NCI-H128 (cell line): ENCODE results near the gene KDM1A.
"Not testable (repeated sequence)": the region's sequence is repeated elsewhere in the genome, so short reads cannot be mapped to it uniquely, and the experiment has no call there.

Source experiments
- DNase-seq: peaks from one replicate; lab custom pipeline; 2025; ENCODE audit not compliant: unreplicated experiment; lab: John Stamatoyannopoulos, UW

The KDM1A gene

GRCh38 chr1:23019094-23019862, at the start of gene KDM1A:
Gene KDM1A (plus strand): TSS chr1:23019468. CDS start chr1:23019597, 129 bp downstream.
- DNase-seq, result peak; percentile 98

- no peak for DNase-seq
These were observed 49.2 kb upstream of the KDM1A start for GRCh38 chr1:22970096-22970495.

GRCh38 chr1:22971161-22971560, 48.1 kb upstream of the KDM1A start:
- DNase-seq, result no peak

GRCh38 chr1:22971611-22972405, 47.5 kb upstream of the KDM1A start:
- DNase-seq, result no peak

DNA sequence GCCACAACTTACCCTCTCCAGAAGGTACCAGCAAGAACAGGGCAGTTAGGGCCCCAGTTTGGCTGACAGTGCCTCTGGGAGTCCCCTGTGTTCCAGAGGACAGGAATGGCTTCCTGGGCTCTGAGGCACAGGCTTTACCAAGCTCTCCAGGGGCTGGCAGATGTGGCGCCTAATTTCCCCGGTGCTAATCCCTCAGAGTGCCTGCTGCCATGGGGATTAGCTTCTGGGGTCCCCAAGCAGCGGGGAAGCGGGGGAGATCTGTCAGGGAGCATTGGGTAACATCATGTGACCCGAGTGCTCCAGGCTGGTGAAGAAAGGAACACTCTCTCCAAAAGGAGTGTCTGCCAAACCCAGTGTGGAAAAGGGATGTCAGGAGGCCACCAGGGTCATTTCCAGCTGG, 46.5 kb upstream of the KDM1A start, which contains the start of gene LACTBL1:
TSS of gene LACTBL1 (minus strand) at position 107 of the 400 bp plus-strand sequence. CDS start 550 bp downstream, outside the sequence.
- DNase-seq, result no peak

DNA sequence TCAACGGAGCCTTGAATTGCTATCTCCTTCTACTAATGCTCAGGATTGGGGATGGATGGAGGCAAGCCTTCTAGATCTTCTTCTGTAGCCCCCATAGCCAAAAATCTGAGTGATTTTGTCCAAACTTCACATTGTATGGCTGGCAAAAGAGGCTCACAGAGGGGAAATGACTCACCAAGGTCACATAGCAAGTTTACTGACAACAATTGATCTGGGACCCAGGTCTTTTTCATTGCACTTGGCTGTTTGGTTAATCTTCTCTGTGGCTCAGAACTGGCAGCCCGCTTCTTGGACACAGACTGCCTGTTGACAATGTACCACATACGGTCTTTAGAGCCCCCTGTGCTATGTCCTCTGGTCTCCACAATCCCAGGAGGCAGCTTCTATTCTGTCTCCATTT, 43.6 kb upstream of the KDM1A start:
- DNase-seq, result no peak

- no peak for DNase-seq
These were observed 43.2 kb upstream of the KDM1A start for GRCh38 chr1:22976127-22976460.

DNA sequence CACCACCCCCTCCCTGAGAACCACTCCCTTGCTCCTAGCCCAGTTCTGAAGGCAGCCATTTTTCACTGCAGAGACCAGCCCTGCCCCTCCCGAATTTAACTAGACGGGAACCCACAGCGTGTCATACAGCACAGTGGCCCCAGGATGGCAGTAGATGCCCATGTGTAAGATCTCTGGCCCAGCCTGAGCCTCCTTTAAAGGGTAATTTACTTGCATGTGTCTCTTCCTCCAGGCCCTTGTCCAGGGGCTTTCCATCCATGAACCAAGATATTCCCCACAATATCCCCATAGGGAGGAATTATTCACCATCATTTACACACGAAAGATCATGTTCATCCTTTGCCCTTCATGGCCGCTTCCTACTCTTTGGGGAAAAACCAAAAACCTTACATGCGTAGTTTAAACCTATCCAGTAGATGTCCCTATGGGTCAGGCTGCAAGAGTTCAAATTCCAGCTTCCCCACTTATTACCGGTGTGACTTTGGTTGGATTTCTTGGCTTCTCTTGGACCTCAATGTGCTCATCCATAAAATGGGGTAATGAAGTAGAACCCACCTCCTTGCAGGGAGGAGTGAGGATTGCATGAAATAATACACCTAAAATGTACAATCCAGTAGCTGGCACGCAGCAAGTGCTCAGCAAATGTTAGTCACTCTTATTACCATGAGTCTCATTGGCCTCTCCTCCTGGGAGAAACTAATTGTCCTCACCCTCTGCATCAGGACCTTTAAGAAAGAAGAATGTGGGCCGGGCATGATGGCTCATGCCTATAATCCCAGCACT, 42.6 kb upstream of the KDM1A start:
- peak; percentile 76 for DNase-seq

GRCh38 chr1:22978299-22978698, 41.0 kb upstream of the KDM1A start:
- no peak for DNase-seq

GRCh38 chr1:22980471-22980790, 38.8 kb upstream of the KDM1A start:
- not testable (repeated sequence) for DNase-seq

DNA sequence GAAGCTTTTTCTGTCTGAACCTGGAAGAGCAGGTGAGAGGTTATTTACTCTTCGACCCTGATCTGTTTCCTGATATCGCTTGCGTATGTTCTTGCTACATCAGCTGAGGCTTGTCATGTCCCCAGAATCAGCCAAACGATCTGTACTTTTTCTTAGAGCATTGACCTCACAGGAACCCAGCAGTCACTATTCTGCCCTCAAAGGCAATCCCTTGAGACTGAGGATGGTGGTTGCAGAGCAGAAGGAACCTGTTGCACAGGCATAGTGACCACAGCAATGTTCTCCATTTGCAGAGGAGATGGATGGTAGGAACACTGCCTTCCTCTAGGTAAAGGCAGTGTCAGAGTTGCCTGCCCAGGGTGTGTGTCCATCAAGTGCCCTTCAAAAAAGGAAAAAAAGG, 35.3 kb upstream of the KDM1A start:
- no peak for DNase-seq

GRCh38 chr1:22992384-22992783, 26.9 kb upstream of the KDM1A start:
- not testable (repeated sequence) for DNase-seq

DNA sequence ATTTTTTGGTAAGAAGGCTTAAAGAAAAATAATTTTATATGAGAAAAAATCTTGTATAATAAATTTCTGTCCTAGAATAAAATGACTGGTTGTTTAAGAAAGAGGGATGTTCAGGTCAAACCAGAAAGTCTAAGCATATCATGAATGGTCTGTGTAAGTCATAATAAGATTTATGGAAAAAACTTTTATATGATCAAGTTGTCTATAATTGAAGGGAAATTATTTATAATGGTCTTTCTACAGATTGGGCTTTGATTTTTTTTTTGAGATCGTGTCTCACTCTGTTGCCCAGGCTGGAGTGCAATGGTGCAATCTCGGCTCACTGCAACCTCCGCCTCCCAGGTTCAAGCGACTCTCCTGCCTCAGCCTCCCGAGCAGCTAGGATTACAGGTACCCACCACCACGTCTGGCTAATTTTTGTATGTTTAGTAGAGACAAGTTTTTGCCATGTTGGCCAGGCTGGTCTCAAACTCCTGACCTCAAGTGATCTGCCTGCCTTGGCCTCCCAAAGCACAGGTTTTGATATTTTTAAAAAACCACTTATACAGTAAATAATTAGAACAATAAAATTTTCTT, 26.0 kb upstream of the KDM1A start:
- not testable (repeated sequence) for DNase-seq

DNA sequence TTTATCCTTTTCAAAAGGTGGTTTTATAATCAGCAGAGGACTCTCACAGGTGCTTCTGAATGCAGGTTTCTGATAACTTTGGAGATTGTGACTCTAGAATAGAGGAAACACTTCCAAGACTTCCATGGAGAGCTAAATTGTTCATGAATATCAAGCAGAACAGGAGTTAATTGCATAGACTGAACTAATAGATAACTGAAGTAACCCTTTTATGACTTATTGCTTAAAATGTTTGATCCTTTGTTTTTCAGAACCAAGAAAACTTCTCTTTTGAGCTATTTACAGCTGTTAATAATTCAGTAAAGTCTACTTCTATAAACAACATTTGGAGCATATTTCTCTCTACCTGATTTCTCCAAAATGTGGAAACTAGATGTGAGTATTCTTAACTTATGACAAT, 23.5 kb upstream of the KDM1A start:
- no peak for DNase-seq

- DNase-seq, result not testable (repeated sequence)
These were observed 21.7 kb upstream of the KDM1A start for GRCh38 chr1:22997528-22997927.

GRCh38 chr1:23000133-23000532, 19.1 kb upstream of the KDM1A start:
- DNase-seq, result not testable (repeated sequence)

GRCh38 chr1:23002218-23002617, 17.1 kb upstream of the KDM1A start:
- not testable (repeated sequence) for DNase-seq

- DNase-seq, result no peak
These were observed 15.2 kb upstream of the KDM1A start for GRCh38 chr1:23004112-23004511.

- DNase-seq, result not testable (repeated sequence)
These were observed 14.5 kb upstream of the KDM1A start for GRCh38 chr1:23004769-23005168.

DNA sequence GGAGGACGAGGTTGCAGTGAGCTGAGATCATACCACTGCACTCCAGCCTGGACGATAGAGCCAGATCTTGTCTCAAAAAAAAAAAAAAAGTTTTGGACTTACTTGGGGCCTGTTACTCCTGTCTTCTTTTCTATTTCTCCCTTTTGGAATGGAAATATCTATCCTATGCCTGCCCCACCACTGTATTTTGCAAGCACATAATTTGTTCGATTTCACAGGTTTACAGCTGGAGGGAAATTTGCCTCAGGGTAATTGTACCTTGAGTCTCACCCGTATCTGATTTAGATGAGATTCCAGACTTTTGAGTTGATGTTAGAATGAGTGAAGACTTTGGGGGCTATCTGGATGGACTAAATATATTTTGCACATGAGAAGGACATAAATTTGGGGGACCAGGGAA, 12.2 kb upstream of the KDM1A start:
- DNase-seq, result no peak

DNA sequence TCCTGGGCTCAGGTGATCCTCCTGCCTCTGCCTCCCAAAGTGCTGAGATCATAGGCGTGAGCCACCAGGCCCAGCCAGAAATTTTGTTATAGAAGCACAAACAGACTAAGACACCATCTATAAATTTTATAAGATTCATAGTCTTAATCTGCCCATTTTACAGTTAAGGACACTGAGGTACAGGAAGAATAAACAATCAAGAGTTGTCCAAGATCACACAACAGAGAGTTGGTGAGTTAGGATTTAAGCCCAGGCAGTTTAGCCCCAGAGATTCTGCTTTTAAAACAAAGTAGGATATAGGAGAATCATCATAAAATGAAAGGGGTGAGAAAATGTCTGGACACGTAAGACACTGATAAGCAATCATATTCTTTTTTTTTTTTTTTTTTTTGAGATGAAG, 10.4 kb upstream of the KDM1A start:
- no peak for DNase-seq
